ENCODE measurements around the gene KCNQ2.

The KCNQ2 gene

GRCh38 chr20:63492982-63493381 is 20.5 kb upstream of the KCNQ2 start:
- peaks cover 0 to 3% of the 10 kb centered on the region in 2 donors for H3K9me3 ChIP-seq (replicated peaks in 1 of 2; ENCODE audit: control insufficient read depth in 2 of 2, insufficient read depth in 1 of 2, low read depth in 1 of 2, low read length in 2 of 2)

GRCh38 chr20:63492518-63492917 is 20.1 kb upstream of the KCNQ2 start:
- H3K23ac ChIP-seq (ENCODE audit: low read depth, low read length, poor library complexity), result no peak overlapping the region
- no peak overlapping the region for H3K9ac ChIP-seq (ENCODE audit: low read depth, low read length, poor library complexity)
- peaks cover 2% of the 10 kb centered on the region for H3K79me1 ChIP-seq (ENCODE audit: low read depth, low read length)
- no peak overlapping the region for H2AK5ac ChIP-seq (ENCODE audit: low read depth, low read length)
- no peak overlapping the region for H2AFZ ChIP-seq (ENCODE audit: low read length)
- H2BK15ac ChIP-seq (ENCODE audit: low read length), result no peak overlapping the region
- H3K4me3 ChIP-seq (ENCODE audit: low read length in 2 of 2), result peak overlapping the region in 1 of 2 donors; percentile 44
- DNase-seq (ENCODE audit: low spot score), result no peak
- peaks cover 0 to 3% of the 10 kb centered on the region in 2 donors for H3K9me3 ChIP-seq (replicated peaks in 1 of 2; ENCODE audit: control insufficient read depth in 2 of 2, insufficient read depth in 1 of 2, low read depth in 1 of 2, low read length in 2 of 2)
- H3K4me1 ChIP-seq (ENCODE audit: control insufficient read depth in 2 of 2, insufficient read depth in 1 of 2, low read depth in 1 of 2, low read length in 2 of 2), result peaks cover 0 to 3% of the 10 kb centered on the region in 2 donors
- H3K27me3 ChIP-seq (ENCODE audit: control insufficient read depth in 3 of 3, insufficient read depth in 3 of 3, low read depth in 1 of 3, low read length in 3 of 3), result peaks cover 11 to 39% (median 30%) of the 10 kb centered on the region in 3 experiments
- no peak overlapping the region for H4K8ac ChIP-seq (ENCODE audit: low read depth, low read length)
- peak overlapping the region; percentile 2 for H3K14ac ChIP-seq (ENCODE audit: low read length)
- no peak overlapping the region for H3K4ac ChIP-seq (ENCODE audit: low read length)
- no peak overlapping the region for H3K18ac ChIP-seq (ENCODE audit: low read length)
- H2BK120ac ChIP-seq (ENCODE audit: low read depth, low read length), result no peak overlapping the region
- no peak overlapping the region for H3K27ac ChIP-seq (replicated peaks; ENCODE audit: low read length)
- H2BK12ac ChIP-seq (ENCODE audit: low read length), result no peak overlapping the region
- H2BK5ac ChIP-seq (ENCODE audit: low read length), result no peak overlapping the region
- H4K91ac ChIP-seq (ENCODE audit: low read depth, low read length, poor library complexity), result no peak overlapping the region
- WGBS, 2 donors (ENCODE audit: extremely low coverage in 2 of 2, insufficient read length in 2 of 2, insufficient replicate concordance in 1 of 2), result 92 to 100% methylated on average over 1 to 2 of the region's 2 CpGs
- H3K36me3 ChIP-seq (replicated peaks in 1 of 2; ENCODE audit: control insufficient read depth in 2 of 2, insufficient read depth in 2 of 2, low read length in 2 of 2), result no peaks in the 10 kb centered on the region
- H3K4me2 ChIP-seq (ENCODE audit: insufficient read depth, low read length, poor library complexity, severe bottlenecking), result no peak overlapping the region

More at GRCh38 chr20:63492982-63493381, 20.5 kb upstream of the KCNQ2 start:
- no peak overlapping the region for H3K23ac ChIP-seq (ENCODE audit: low read depth, low read length, poor library complexity)
- peak overlapping the region; percentile 21 for H3K14ac ChIP-seq (ENCODE audit: low read length)
- H3K4me1 ChIP-seq (ENCODE audit: control insufficient read depth in 2 of 2, insufficient read depth in 1 of 2, low read depth in 1 of 2, low read length in 2 of 2), result peaks cover 0 to 3% of the 10 kb centered on the region in 2 donors
- WGBS, 2 donors (ENCODE audit: extremely low coverage in 2 of 2, insufficient read length in 2 of 2, insufficient replicate concordance in 1 of 2), result no CpG with 5 or more reads among the region's 14 CpGs
- no peak for DNase-seq (ENCODE audit: low spot score)
- H3K4ac ChIP-seq (ENCODE audit: low read length), result no peak overlapping the region
- no peak overlapping the region for H2BK12ac ChIP-seq (ENCODE audit: low read length)
- H3K27me3 ChIP-seq (ENCODE audit: control insufficient read depth in 3 of 3, insufficient read depth in 3 of 3, low read depth in 1 of 3, low read length in 3 of 3), result peaks cover 14 to 39% (median 30%) of the 10 kb centered on the region in 3 experiments
- no peaks in the 10 kb centered on the region for H3K36me3 ChIP-seq (replicated peaks in 1 of 2; ENCODE audit: control insufficient read depth in 2 of 2, insufficient read depth in 2 of 2, low read length in 2 of 2)
- no peak overlapping the region for H3K4me2 ChIP-seq (ENCODE audit: insufficient read depth, low read length, poor library complexity, severe bottlenecking)
- no peak overlapping the region for H2AK5ac ChIP-seq (ENCODE audit: low read depth, low read length)
- no peak overlapping the region for H2BK15ac ChIP-seq (ENCODE audit: low read length)
- H2BK5ac ChIP-seq (ENCODE audit: low read length), result no peak overlapping the region
- no peak overlapping the region for H2BK120ac ChIP-seq (ENCODE audit: low read depth, low read length)
- peaks cover 2% of the 10 kb centered on the region for H3K79me1 ChIP-seq (ENCODE audit: low read depth, low read length)
- no peak overlapping the region for H3K4me3 ChIP-seq (ENCODE audit: low read length in 2 of 2)
- peak overlapping the region; percentile 60 for H3K9ac ChIP-seq (ENCODE audit: low read depth, low read length, poor library complexity)
- no peak overlapping the region for H4K91ac ChIP-seq (ENCODE audit: low read depth, low read length, poor library complexity)
- H4K8ac ChIP-seq (ENCODE audit: low read depth, low read length), result peak overlapping the region; percentile 17
- H3K18ac ChIP-seq (ENCODE audit: low read length), result peak overlapping the region; percentile 57
- H3K27ac ChIP-seq (replicated peaks; ENCODE audit: low read length), result no peak overlapping the region
- no peak overlapping the region for H2AFZ ChIP-seq (ENCODE audit: low read length)

GRCh38 chr20:63491635-63492230 is 19.3 kb upstream of the KCNQ2 start:
- H3K27me3 ChIP-seq (ENCODE audit: control insufficient read depth in 3 of 3, insufficient read depth in 3 of 3, low read depth in 1 of 3, low read length in 3 of 3), result peaks cover 6 to 36% (median 27%) of the 10 kb centered on the region in 3 experiments
- no peak overlapping the region for H3K4ac ChIP-seq (ENCODE audit: low read length)
- H3K4me3 ChIP-seq (ENCODE audit: low read length in 2 of 2), result no peak overlapping the region
- H3K18ac ChIP-seq (ENCODE audit: low read length), result no peak overlapping the region
- H2BK5ac ChIP-seq (ENCODE audit: low read length), result no peak overlapping the region
- peaks cover 4% of the 10 kb centered on the region for H3K79me1 ChIP-seq (ENCODE audit: low read depth, low read length)
- no peak overlapping the region for H2BK15ac ChIP-seq (ENCODE audit: low read length)
- H2BK12ac ChIP-seq (ENCODE audit: low read length), result no peak overlapping the region
- peaks cover 0 to 3% of the 10 kb centered on the region in 2 donors for H3K4me1 ChIP-seq (ENCODE audit: control insufficient read depth in 2 of 2, insufficient read depth in 1 of 2, low read depth in 1 of 2, low read length in 2 of 2)
- DNase-seq (ENCODE audit: low spot score), result no peak
- no peak overlapping the region for H3K9ac ChIP-seq (ENCODE audit: low read depth, low read length, poor library complexity)
- no peak overlapping the region for H3K23ac ChIP-seq (ENCODE audit: low read depth, low read length, poor library complexity)
- no peak overlapping the region for H2AFZ ChIP-seq (ENCODE audit: low read length)
- H3K4me2 ChIP-seq (ENCODE audit: insufficient read depth, low read length, poor library complexity, severe bottlenecking), result no peak overlapping the region
- peaks cover 0 to 3% of the 10 kb centered on the region in 2 donors for H3K9me3 ChIP-seq (replicated peaks in 1 of 2; ENCODE audit: control insufficient read depth in 2 of 2, insufficient read depth in 1 of 2, low read depth in 1 of 2, low read length in 2 of 2)
- no peak overlapping the region for H3K14ac ChIP-seq (ENCODE audit: low read length)
- no peak overlapping the region for H4K8ac ChIP-seq (ENCODE audit: low read depth, low read length)
- H2AK5ac ChIP-seq (ENCODE audit: low read depth, low read length), result no peak overlapping the region
- no peak overlapping the region for H2BK120ac ChIP-seq (ENCODE audit: low read depth, low read length)
- WGBS, 2 donors (ENCODE audit: extremely low coverage in 2 of 2, insufficient read length in 2 of 2, insufficient replicate concordance in 1 of 2), result 100% methylated on average over 4 of the region's 4 CpGs; no CpG with 5 or more reads in 1 of the 2 donors
- H3K27ac ChIP-seq (replicated peaks; ENCODE audit: low read length), result no peak overlapping the region
- no peak overlapping the region for H4K91ac ChIP-seq (ENCODE audit: low read depth, low read length, poor library complexity)
- H3K36me3 ChIP-seq (replicated peaks in 1 of 2; ENCODE audit: control insufficient read depth in 2 of 2, insufficient read depth in 2 of 2, low read length in 2 of 2), result no peaks in the 10 kb centered on the region

- Histone ChIP-seq H3K36me3 (replicated peaks in 1 of 2; ENCODE audit: control insufficient read depth in 2 of 2, insufficient read depth in 2 of 2, low read length in 2 of 2) (no peaks in the 10 kb centered on the region), H2AK5ac (ENCODE audit: low read depth, low read length) (peak overlapping the region; percentile 68)
- whole genome bisulfite sequencing, 2 donors (ENCODE audit: extremely low coverage in 2 of 2, insufficient read length in 2 of 2, insufficient replicate concordance in 1 of 2), result no CpG with 5 or more reads among the region's 4 CpGs
Measured at GRCh38 chr20:63491078-63491477, 18.6 kb upstream of the KCNQ2 start.

More at GRCh38 chr20:63491078-63491477, 18.6 kb upstream of the KCNQ2 start:
- Histone ChIP-seq H3K18ac (ENCODE audit: low read length) (peak overlapping the region; percentile 27), H3K4me2 (ENCODE audit: insufficient read depth, low read length, poor library complexity, severe bottlenecking) (no peak overlapping the region), H2BK12ac (ENCODE audit: low read length) (no peak overlapping the region), H3K4me3 (ENCODE audit: low read length in 2 of 2) (no peak overlapping the region), H2BK5ac (ENCODE audit: low read length) (peak overlapping the region; percentile 82), H4K8ac (ENCODE audit: low read depth, low read length) (no peak overlapping the region), H3K27ac (replicated peaks; ENCODE audit: low read length) (no peak overlapping the region), H2AFZ (ENCODE audit: low read length) (no peak overlapping the region), H3K9me3 (replicated peaks in 1 of 2; ENCODE audit: control insufficient read depth in 2 of 2, insufficient read depth in 1 of 2, low read depth in 1 of 2, low read length in 2 of 2) (peaks cover 0 to 3% of the 10 kb centered on the region in 2 donors), H2BK15ac (ENCODE audit: low read length) (no peak overlapping the region), H3K14ac (ENCODE audit: low read length) (peak overlapping the region; percentile 21), H3K9ac (ENCODE audit: low read depth, low read length, poor library complexity) (no peak overlapping the region), H3K4ac (ENCODE audit: low read length) (no peak overlapping the region), H3K4me1 (ENCODE audit: control insufficient read depth in 2 of 2, insufficient read depth in 1 of 2, low read depth in 1 of 2, low read length in 2 of 2) (peaks cover 0 to 3% of the 10 kb centered on the region in 2 donors), H3K23ac (ENCODE audit: low read depth, low read length, poor library complexity) (no peak overlapping the region), H2BK120ac (ENCODE audit: low read depth, low read length) (no peak overlapping the region), H3K79me1 (ENCODE audit: low read depth, low read length) (peaks cover 4% of the 10 kb centered on the region), H3K27me3 (ENCODE audit: control insufficient read depth in 3 of 3, insufficient read depth in 3 of 3, low read depth in 1 of 3, low read length in 3 of 3) (peaks cover 3 to 30% (median 27%) of the 10 kb centered on the region in 3 experiments), H4K91ac (ENCODE audit: low read depth, low read length, poor library complexity) (no peak overlapping the region)
- no peak for DNase-seq (ENCODE audit: low spot score)

All from neuronal stem cell (in vitro differentiated cells).